ENCODE data around the gene ELP4.

- TF ChIP-seq CTCF (IDR thresholded peaks at IDR 0.05; ENCODE audit: poor library complexity) (no peak), EZH2 (IDR thresholded peaks at IDR 0.05; ENCODE audit: borderline replicate concordance) (no peak)
Measured at GRCh38 chr11:31656051-31656450, 146.5 kb downstream of the ELP4 start.
